OCI-LY1 (cell line): ENCODE results near the gene ANKS1A.

Source experiments
- EZH2 ChIP-seq: fragments of 200-600 bp; sonication (generic), shearing (Covaris generic); IDR thresholded peaks from 2 replicates; pipeline ENCODE4 v1.8.0; 2017; ENCODE audit warnings: borderline replicate concordance, mixed run types, mild to moderate bottlenecking, antibody characterized with exemption, low read length, moderate library complexity, mixed read lengths
- TF ChIP-seq, protein P1 (sequence below): fragments of 200-600 bp; sonication (generic), shearing (Covaris generic); IDR thresholded peaks from 2 replicates; pipeline ENCODE4 v1.5.1; 2017; ENCODE audit warnings: mild to moderate bottlenecking, antibody characterized with exemption, low read length, moderate library complexity, mixed read lengths

DNA sequence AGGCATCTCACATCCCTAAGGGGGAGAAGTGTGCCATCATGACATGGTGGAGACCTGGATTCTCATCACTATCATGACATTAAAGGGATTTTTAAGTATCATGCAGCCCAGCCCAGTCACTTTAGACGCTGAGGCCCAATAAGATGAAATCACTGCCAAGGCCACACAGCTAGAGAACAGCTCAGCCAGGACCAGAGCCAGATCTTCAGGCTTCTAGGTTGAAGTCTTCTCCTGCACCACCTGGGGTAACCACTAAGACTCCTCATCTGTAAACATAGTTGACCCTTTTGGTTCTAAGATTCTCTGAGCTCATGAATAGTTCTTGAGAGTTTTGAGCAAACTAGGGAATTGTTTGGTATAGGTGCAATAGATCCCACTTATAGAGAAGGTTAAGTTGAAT lies 126.9 kb downstream of the ANKS1A start:
- TF ChIP-seq, protein P1, sequence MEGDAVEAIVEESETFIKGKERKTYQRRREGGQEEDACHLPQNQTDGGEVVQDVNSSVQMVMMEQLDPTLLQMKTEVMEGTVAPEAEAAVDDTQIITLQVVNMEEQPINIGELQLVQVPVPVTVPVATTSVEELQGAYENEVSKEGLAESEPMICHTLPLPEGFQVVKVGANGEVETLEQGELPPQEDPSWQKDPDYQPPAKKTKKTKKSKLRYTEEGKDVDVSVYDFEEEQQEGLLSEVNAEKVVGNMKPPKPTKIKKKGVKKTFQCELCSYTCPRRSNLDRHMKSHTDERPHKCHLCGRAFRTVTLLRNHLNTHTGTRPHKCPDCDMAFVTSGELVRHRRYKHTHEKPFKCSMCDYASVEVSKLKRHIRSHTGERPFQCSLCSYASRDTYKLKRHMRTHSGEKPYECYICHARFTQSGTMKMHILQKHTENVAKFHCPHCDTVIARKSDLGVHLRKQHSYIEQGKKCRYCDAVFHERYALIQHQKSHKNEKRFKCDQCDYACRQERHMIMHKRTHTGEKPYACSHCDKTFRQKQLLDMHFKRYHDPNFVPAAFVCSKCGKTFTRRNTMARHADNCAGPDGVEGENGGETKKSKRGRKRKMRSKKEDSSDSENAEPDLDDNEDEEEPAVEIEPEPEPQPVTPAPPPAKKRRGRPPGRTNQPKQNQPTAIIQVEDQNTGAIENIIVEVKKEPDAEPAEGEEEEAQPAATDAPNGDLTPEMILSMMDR = no peak
- no peak for TF ChIP-seq EZH2
